Measurements from ENCODE around the gene UNC5CL.

The UNC5CL gene

DNA sequence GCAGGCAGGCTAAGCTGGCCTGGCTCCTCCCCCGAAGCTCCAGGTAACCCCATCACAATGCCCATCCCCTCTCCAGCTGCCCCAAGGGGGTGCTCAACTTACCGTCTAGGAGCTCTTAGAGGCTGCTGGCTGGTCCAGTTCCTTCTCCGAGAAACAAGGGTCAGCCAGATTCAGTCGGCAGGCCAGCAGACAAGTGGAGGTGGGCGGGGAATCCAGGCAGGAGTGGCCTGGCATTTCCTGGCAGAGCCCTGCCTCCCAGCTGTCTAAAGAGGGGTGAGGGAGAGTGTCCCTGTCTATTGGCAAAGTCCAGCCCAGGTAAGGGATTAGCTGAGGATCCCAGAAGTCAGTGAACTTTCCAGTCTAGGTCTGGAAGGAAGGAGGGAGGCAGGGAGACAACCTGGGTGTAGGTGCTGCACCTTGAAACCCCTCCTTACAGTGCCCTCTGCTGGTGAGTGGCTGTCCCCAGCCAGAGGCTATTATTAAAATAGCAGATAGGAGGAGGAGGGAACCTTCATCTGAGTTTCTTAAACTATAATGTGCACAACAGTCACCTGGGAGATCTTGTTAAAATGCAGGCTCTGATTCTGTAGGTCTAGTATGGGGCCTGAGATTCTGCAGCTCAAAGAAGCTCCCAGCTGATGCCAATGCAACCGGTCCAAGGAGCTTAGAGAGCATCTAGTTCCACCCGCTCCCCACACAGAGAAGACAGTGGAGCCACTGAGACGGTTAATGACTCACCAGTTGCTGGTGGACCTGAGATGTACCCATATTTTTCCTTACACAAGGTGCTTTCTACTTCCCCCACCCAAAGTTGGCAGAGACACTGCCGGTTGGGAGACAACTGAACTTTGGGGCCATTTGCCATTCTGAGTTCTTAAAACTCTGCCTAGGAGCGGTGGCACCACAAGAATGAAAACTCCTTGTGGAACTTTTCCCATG, at the start of gene UNC5CL:
TSS of gene UNC5CL (minus strand) at position 162 of the 939 bp plus-strand sequence. CDS start 4,147 bp downstream, outside the sequence.
- peak; percentile 17 for DNase-seq (ENCODE audit: low read depth)

DNA sequence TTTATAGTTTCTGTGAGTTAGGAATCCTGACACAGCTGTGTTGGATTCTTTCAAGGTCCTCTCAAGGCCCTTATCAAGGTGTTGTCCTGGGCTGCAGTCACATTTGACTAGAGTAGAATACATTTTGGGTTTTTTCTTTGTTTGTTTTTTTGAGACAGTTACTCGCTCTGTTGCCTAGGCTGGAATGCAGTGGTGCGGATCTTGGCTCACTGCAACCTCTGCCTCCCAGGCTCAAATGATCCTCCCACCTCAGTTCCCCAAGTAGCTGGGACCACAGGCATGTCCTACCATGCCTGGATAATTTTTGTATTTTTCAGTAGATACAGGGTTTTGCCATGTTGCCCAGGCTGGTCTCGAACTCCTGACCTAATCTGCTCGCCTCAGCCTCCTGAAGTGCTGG, 49.4 kb upstream of the UNC5CL start:
- peak; percentile 12 for DNase-seq (ENCODE audit: low read depth)

GRCh38 chr6:41085182-41085581, 46.2 kb upstream of the UNC5CL start:
- no peak for DNase-seq (ENCODE audit: low read depth)

DNA sequence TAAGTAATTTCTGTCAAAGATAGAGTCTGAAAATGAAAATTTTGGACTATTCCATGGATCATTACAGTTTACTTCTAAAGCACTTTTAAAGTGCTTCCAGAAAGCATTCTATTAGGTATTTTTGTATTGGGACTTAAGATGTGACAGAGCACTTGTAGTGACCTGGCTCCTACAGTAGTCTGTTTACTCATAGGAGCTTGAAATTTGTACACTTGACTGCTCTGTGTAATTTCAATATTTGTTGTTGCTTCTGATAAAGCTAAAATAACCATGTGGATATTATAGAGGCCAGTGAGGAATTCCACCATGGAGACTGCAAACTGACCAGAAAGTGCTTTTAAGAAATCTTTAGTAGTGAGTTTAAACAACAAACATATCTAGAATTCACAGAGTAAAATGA, 44.1 kb upstream of the UNC5CL start:
- DNase-seq (ENCODE audit: low read depth) = no peak

- DNase-seq (ENCODE audit: low read depth) = no peak
Measured at GRCh38 chr6:41080621-41081020, 41.6 kb upstream of the UNC5CL start.

- DNase-seq (ENCODE audit: low read depth) = no peak
Measured at GRCh38 chr6:41079080-41079479, 40.1 kb upstream of the UNC5CL start.

DNA sequence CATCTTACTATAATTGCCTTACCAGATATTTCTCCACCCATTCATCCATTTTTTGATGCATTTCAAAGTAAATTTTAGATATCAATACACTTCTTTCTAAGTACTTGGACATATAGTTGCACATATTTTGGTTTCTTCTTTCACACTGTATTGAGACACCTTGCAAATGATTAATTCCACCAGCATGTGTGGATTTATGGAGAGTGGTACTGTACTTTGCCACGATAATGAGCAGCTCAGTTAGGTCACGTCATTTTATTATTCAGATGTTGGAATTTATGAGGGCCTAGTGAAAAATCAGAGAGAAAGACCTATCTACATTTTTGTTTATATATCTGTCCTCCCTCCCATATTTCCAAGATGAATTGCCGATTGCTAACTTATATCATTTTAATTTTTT, 39.1 kb upstream of the UNC5CL start:
- DNase-seq (ENCODE audit: low read depth) = no peak

DNA sequence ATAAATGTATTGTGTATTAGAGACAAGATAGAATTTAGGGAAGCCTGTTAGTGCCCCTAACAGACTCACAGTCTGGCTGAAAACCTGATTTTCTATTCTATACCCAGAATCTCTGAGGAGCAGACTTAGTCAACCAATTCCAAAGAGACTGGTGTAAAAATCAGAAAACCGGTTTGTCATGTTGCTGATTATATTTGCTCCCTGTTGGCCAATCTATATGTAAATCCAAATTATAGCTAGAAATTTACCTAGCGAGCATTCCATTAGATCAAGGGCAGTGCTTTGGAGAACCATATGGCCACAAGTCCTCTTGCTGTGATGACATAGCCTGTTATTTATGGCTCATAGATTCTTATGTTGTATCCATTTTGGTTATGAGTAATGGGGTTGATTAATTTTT, 38.5 kb upstream of the UNC5CL start:
- DNase-seq (ENCODE audit: low read depth) = no peak

DNA sequence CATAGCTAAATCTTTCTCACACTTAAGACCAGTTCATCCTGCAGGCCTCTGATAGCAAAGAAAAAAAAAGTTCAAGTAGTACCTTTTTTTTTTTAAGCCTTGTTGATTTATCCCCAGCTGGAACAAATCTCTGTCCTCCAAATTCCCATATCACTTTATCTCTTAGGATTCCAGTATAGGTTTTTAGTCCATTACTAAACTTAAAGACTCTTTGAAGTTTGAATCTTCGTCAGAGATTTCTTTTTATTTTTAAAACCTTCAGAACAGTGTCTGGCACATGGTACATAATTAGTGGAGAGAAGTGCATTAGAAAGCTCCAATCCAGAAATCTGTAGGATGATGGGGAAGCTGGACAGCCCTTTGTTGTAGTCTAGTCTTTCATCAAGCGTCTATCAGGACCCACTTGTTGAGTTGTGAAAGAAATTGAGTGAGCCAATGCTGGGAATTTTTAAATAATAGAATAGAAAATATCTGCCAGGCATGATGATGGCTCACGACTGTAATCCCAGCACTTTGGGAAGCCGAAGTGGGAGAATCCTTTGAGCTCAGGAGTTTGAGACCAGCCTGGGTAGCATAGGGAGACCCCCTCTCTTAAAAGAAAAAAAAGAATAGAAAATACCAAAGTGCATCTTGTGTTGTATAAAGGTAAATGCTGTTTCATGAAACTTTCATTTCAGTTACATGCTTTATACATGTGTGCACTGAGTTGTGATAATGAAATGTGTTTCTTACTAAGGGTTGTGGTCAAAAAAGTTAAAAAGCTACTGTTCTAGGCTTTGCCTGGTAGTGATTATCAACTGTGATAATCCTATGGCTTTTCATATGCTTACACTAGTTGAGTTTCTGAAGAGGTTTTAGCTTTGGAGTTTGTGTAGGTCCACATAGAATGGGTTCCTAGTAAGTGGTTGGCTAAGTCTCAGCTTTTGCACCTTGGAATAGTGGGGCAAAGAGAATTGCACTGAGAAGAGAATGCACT, 36.9 kb upstream of the UNC5CL start:
- DNase-seq (ENCODE audit: low read depth) = peak; percentile 17

DNA sequence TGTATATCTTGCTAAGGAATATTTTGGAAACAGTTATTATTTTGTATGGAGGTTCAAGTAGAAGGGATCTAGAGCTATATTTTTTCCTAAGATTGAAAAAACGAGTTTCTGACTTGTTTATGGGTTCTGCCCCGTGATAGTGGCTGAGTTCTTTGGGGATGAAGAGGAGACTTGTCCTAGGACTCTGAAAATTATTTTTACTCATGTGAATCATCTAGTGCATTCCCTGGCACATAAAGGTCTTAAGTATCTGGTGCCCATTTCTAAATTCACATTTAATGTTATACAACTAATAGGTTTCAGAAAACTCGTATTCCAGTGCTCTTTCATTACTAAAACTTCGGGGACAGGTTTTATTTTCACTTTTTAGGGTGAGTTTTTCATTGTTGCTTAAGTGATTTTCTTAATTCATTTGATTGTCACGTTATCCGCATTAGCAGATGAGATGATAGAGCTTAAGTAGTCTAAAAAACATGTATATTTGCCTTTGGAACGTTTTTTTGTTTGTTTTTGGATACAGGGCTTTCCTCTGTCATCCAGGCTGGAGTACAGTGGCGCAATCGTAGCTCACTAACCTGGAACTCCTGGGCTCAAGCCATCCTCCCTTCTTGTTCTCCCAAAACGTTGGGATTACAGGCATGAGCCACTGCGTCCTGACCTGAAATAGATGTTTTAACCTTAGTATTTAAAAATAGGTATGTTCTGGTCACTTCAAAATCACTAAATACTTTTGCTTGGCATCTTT, 35.8 kb upstream of the UNC5CL start:
- DNase-seq (ENCODE audit: low read depth) = peak; percentile 15

- DNase-seq (ENCODE audit: low read depth) = peak; percentile 57
Measured at GRCh38 chr6:41073968-41074691, 35.1 kb upstream of the UNC5CL start.

DNA sequence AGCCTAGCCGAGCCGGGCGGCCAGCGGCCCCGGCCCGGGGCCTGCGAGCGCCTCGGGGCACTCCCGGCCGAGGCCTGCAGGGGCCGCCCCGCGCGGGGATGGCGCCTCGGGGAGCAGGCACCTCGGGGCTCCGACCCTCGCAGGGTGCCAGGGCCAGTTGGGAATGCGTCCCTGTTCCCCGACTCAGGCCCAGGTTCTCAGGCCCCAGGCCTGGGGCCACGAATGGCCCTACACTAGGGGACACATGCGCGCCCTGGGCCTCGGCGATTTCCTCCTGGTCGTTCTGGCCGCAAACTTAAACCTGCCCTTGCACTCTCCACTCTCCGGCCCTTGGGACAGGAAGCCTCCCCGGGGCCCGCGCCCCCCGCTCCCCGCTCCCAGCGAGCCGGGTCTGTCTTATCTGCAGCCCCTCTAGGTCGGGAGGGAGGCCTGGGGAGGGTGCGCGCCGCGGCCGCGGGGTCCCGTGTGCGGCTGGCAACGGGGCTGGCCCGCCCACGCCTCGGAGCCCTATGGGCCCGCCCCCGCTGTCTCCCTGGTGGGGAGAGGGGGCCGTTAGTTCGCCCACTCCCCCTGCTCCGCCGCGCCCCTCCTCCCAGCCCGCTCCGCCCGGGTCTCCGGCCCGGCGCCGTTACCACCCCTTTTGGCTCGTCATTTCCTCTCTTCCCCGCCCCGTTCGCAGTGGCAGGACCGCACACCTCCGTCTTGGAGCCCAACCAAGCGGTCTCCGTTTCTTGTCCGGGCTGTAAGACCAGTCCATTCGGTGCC, 34.4 kb upstream of the UNC5CL start:
- DNase-seq (ENCODE audit: low read depth) = peak; percentile 80

DNA sequence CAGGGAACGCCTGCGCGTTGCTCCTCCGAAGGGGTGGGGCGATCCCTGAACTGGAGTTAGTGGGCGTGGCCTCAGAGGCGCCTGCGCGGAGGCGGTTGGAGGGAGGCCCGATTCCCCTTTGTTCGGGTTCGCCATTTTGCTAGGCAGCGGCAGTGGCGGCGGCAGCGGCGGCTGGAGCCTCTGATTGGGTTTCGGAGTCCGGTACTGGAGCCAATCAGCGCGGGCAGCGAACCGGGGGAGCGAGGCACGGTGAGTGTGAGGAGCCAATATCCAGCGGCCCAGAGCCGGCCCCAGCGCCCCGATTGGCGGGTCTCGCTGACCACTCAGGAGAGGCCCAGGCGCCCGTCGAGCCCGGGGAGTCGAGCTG, 33.8 kb upstream of the UNC5CL start, which contains the start of gene NFYA:
TSS of gene NFYA (plus strand) at position 139 of the 367 bp plus-strand sequence. CDS start 6,116 bp downstream, outside the sequence.
- DNase-seq (ENCODE audit: low read depth) = no peak

DNA sequence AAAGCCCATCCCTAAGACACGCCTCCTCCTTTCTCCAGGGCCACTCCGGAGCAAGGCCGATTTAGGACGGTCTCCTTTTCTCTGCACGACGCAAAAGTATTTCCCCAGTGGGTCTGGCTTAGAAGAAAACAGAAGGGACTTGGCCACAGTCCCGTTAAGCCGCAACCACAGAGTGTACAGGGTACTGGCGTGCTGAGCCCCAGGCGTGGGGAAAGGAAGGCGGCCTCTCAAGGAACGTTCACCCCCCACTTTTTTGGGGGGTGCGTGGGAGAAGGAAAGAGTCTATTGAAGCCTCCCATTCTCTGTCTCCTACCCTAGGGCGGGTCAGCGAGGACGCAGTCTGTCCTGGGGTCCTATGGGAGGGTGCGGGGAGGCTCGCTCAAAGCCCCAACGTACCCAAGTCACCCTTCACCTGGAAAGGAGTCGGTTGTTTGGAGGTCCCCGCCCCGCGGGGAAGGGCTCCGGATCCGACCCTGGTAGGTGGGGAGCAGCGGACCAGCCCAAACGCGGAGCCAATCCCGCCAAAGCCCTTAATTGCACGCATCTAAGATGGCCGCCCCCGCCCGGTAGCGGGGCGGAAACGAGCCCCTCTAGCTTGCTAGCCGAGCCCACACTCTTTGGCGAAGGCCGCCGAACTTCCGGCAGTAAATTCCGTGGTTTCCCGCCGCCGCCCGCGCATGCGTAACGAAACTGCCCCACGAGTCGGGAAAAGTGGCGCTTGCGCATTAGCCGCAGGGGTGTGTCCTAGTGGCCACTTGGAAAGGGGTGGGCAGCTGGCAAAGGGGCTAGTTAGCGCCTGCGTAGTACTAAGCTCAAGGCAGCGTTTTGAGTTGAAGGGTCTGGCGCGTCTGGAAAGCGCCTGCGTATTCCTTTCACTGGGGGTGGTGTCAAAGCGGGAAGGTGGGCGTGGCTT, 33.2 kb upstream of the UNC5CL start, which contains the start of gene OARD1:
TSS of gene OARD1 (minus strand) at position 434 of the 913 bp plus-strand sequence. CDS start 722 bp downstream, outside the sequence.
- DNase-seq (ENCODE audit: low read depth) = peak; percentile 99

- DNase-seq (ENCODE audit: low read depth) = no peak
Measured at GRCh38 chr6:41071501-41071922, 32.5 kb upstream of the UNC5CL start.

- DNase-seq (ENCODE audit: low read depth) = peak; percentile 72
Measured at GRCh38 chr6:41066867-41067304, 27.9 kb upstream of the UNC5CL start.

DNA sequence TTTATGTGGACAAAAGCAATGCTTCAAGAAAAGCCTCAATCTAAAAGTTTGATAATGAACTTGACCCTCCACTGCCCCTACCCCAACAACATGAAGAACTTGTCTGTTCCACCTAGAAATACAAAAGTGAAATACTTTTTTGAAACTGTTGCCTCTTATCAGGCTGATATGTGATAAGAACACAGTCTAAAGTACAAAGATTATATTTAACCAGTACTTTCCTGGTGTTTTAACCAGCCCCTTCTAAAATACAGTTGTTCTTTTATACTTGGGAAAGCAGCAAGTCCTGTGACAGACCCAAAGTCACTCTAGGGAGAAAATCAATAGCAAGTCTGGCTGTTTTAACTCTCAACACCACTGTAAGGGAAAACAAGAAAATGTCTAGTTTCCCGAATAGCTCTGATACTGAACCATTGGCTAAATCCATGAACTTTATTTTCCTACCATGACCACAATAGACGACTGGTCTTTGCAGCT, 26.6 kb upstream of the UNC5CL start:
- DNase-seq (ENCODE audit: low read depth) = no peak

- no peak for DNase-seq (ENCODE audit: low read depth)
Measured at GRCh38 chr6:41064841-41065240, 25.8 kb upstream of the UNC5CL start.

GRCh38 chr6:41063884-41064285, 24.9 kb upstream of the UNC5CL start:
- DNase-seq (ENCODE audit: low read depth) = no peak

Measured in amniotic epithelial cell (primary cell).